ENCODE data around the gene PRMT1. TPM values are rescaled to one million over a fixed set of nuclear protein-coding genes. Genes with fewer than 3 reads are reported as not detected.

The PRMT1 gene
- total and polyA plus RNA-seq, 12 donors = 80.4 to 262 (median 160) TPM

GRCh38 chr19:49646586-49646985 is 30.5 kb upstream of the PRMT1 start:
- Histone ChIP-seq H3K4me3 (no peak overlapping the region), H3K36me3 (replicated peaks in 1 of 2) (peaks cover 0 to 48% of the 10 kb centered on the region in 2 donors), H3K27ac (no peak overlapping the region), H3K4me1 (replicated peaks in 1 of 2) (peaks cover 12 to 27% of the 10 kb centered on the region in 2 donors), H3K9me3 (replicated peaks in 1 of 3) (no peaks in the 10 kb centered on the region), H3K27me3 (no peaks in the 10 kb centered on the region)
- DNase-seq = no peak
- intact Hi-C loops (cut with DNase I) = no loop called here
- WGBS, 4 donors = 86 to 94% (median 91%) methylated on average over 9 to 17 of the region's 17 CpGs
- TF ChIP-seq CTCF (IDR thresholded peaks at IDR 0.05) (no peak), POLR2A (IDR thresholded peaks at IDR 0.05) (no peak)

GRCh38 chr19:49651029-49651819 is 25.8 kb upstream of the PRMT1 start:
- TF ChIP-seq POLR2A (IDR thresholded peaks at IDR 0.05) (no peak), CTCF (IDR thresholded peaks at IDR 0.05) (no peak)
- H3K4me1 ChIP-seq (replicated peaks in 1 of 2) = peaks cover 0 to 5% of the 10 kb centered on the region in 2 donors
- no peak overlapping the region for H3K27ac ChIP-seq
- H3K27me3 ChIP-seq = no peaks in the 10 kb centered on the region
- intact Hi-C loops (cut with DNase I) = no loop called here
- no peak overlapping the region for H3K4me3 ChIP-seq
- no peak for DNase-seq
- peaks cover 0 to 81% of the 10 kb centered on the region in 2 donors for H3K36me3 ChIP-seq (replicated peaks in 1 of 2)
- 94 to 96% (median 96%) methylated on average over 30 to 72 of the region's 72 CpGs for WGBS, 4 donors
- H3K9me3 ChIP-seq (replicated peaks in 1 of 3) = no peaks in the 10 kb centered on the region

DNA sequence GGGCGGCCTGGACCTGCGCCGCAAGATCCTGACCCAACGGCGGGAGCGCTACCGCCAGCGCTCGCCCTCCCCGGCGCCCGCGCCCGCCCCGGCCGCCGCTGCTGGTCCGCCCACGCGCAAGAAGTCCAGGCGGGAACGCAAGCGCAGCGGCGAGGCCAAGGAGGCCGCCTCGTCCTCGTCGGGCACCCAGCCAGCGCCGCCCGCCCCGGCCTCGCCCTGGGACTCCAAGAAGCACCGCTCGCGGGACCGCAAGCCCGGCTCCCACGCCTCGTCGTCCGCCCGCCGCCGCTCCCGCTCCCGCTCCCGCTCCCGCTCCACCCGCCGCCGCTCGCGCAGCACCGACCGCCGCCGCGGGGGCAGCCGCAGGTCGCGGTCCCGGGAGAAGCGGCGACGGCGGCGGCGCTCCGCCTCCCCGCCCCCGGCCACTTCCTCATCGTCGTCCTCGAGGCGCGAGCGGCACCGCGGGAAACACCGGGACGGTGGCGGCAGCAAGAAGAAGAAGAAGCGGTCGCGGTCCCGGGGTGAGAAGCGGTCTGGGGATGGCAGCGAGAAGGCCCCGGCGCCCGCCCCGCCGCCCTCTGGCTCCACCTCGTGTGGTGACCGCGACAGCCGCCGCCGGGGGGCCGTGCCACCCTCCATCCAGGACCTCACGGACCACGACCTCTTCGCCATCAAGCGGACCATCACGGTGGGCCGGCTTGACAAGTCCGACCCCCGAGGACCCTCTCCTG is 25.1 kb upstream of the PRMT1 start:
- WGBS, 4 donors = 94 to 96% (median 95%) methylated on average over 81 to 109 of the region's 110 CpGs
- Histone ChIP-seq H3K9me3 (replicated peaks in 1 of 3) (no peaks in the 10 kb centered on the region), H3K27me3 (no peaks in the 10 kb centered on the region), H3K4me3 (no peak overlapping the region), H3K27ac (no peak overlapping the region), H3K4me1 (replicated peaks in 1 of 2) (peaks cover 0 to 5% of the 10 kb centered on the region in 2 donors), H3K36me3 (replicated peaks in 1 of 2) (peaks cover 0 to 81% of the 10 kb centered on the region in 2 donors)
- intact Hi-C loops (cut with DNase I) = no loop called here
- no peak for DNase-seq
- no peak for TF ChIP-seq CTCF (IDR thresholded peaks at IDR 0.05)
- no peak for TF ChIP-seq POLR2A (IDR thresholded peaks at IDR 0.05)
